HG02973 (cell line): ENCODE data around the gene ATP8B3.
"Not testable (repeated sequence)": the region's sequence is repeated elsewhere in the genome, so short reads cannot be mapped to it uniquely, and the experiment has no call there.

Experiments
- ATAC-seq: cut with Tn5 transposase; IDR thresholded peaks from one replicate; pipeline ENCODE4 v1.9.1; 2021; ENCODE audit warnings: moderate library complexity; ENCODE audit not compliant: unreplicated experiment

The ATP8B3 gene

DNA sequence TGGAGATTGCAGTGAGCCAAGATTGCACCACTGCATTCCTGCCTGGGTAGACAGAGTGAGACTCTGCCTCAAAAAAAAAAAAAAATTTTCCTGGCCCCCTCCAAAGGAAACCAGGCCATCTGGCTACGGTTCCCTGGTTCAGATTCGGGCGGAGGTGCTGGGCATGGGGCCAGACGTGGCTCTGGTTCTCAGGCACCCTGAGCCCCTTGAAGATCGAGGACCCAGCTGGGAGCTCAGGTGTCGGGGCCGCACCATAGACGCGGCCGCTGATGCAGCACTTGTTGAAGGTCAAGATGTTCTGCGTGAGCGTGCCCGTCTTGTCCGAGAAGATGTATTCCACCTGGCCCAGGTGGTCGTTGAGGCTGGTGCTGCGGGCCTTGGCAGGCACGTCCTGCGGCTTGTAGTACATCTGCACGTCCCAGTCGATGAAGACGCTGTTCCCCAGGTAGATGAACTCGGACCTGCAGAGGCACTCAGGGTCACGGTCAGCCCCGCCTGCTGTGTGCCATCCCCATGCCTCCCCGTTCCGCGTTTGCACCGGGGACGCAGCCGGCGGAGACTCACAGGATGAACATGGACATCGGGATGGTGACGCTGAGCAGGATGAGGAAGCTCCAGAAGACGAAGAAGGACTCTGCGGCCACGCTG lies 12.3 kb downstream of the ATP8B3 start:
- no peak for ATAC-seq

DNA sequence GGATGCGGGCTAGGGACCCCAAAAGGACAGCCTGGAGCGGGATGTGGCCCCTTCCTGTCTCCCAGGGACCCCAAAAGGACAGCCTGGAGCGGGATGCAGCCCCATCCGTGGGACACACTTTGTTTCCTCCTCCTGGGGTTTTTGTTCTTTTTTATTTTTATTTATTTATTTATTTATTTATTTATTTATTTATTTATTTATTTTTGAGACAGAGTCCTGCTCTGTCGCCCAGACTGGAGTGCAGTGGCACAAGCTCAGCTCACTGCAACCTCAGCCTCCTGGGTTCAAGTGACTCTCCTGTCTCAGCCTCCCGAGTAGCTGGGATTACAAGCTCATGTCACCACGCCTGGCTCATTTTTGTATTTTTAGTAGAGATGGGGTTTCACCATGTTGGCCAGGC lies 14.8 kb downstream of the ATP8B3 start:
- ATAC-seq: not testable (repeated sequence)

DNA sequence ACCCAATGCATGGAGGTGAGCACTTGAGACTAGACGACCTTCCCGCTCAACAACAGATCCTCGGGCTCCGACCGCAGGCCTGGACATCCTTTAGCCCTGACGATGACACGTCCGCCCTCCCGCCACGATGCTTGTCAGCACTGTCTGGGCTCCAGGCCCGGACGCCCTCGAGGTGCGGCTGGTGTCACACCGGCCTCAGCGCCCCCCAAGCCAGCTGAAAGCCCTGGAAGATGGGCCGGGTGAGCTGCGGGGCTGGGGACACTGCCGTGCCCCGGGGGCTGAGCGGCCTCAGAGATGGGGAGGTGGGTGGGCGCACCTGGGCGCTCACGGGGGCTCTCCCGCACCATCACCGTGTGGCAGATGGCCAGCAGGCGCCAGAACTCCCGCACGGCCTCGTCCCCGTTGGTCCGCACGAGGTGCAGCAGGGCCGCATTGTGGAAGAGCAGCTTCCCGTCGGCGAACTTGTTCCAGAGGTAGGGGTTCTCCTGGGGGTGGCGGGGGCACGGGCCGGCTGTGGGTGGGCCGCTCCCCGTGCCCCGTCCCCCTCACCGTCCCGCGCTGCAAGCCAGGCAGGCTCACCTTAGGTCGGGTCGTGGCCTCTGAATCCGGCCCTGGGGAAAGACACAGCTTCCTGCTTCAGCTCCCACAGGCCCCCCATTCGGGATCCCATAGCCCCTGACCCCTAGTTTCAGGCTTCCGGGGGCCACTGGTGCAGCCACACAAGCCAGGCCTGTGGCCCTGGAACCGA lies 15.5 kb downstream of the ATP8B3 start:
- ATAC-seq: no peak

DNA sequence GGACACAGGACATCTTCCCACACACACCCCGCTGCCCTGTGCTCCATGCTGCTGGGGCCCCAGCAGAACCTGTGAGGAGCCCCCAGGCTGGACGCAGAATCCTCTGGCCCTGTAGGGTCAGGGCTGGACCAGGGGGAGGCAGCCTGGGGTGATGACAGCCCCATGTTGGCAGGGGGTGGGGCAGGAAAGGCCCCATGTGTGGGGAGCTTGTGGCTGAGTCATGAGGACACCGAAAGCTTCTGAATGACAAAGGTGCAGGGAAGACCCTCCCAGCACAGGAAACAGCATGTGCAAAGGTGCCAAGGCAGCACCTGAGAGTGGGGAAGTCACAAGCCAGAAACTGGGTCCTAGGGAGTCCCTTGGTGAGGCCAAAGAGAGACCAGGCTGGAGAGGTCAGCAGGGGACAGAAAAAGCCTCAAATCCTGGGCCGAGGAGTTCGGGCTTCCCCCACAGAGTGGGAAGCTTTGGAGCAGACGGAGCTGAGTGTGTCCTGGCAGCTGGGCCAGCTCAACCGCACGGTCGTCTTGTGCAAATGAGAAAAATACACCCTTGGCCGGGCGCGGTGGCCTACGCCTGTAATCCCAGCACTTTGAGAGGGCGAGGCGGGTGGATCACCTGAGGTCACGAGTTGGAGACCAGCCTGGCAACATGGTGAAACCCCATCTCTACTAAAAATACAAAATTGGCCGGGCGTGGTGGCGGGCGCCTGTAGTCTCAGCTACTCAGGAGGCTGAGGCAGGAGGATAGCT lies 17.5 kb downstream of the ATP8B3 start:
- no peak for ATAC-seq

DNA sequence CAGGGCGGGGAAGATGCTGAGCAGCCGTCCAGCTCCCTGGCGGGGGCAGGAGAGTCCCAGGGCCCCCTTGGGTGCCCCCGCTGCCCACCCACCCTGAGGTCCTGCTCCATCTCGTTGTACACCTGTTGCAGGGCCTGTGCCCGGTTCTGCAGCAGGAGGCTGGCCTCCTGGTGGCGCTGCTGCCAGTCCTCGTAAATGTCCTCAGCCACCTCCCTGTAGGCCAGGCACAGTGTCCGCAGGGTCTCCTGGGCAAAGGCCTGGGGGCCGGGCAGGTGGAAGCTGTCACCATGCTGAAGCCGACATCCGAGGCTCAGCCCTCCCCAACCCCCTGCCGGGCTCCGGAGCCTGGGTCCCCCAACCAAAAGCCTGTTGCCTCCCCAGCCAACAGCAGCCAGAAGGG lies 20.2 kb downstream of the ATP8B3 start:
- ATAC-seq: no peak

DNA sequence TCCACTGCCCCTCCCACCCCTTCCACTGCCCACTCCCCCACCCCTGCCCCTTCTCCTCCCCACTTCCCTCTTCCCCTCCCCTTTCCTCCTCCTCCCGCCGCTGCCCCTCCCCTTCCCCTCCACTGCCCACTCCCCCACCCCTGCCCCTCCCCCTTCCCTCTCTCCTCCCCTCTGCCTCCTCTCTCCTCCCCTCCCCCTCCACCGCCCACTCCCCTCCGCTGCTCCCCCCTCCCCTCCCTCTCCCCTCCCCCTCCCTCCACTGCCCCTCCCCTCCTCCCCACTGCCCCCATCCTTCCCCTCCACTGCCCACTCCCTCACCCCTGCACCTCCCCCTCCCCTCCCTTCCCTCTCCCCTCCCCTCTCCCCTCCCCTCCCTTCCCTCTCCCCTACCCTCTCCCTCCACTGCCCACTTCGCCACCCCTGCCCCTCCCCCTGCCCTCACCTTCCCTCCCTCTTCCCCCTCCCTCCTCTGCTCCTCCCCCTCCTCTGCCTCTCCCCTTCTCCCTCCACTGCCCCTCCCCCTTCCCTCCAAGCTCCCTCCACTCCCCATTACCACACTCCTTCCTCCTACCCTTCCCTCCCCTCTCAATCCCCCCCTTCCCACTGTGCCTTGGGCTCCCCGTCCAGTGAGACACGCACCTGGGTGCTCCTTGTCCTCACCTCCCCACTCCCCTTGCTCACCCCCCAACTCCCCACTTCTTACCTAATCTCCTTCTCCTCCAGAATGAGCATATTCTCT lies 21.9 kb downstream of the ATP8B3 start:
- ATAC-seq: no peak

DNA sequence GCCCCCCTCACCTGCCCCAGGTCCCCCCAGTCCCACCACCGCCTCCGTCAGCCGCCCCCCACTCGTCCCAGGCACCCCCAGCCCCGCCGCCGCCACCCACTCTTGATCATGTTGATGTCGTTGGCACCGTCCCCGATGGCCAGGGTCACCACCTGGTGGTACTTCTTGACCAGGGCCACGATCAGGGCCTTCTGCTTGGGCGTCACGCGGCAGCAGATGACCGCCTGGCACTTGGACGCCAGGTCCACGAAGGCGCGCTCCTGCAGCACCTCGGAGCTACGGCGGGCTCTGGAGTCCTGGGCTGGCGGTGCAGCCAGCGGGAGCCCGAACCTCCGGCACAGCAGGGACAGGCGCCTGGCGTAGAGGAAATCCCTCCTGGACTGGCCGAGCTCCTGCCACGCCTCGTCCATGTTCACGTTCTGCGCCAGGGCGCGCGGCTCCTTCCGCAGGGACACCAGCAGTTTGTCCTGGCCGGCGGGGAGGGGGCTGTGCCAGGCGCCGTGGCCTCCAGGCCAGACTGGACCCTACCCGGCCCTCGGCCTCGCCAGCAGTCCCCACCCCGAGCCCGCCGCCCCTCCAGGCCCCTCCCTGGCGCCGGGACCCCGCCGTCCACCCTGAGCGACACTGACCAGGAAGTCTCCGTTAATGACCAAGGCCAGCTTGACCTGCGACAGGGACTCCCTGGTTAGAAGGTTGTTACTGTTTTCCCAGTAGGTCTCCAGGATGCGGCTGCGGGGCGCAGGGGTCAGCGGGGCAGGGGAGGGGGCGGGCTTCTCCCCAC lies 22.6 kb downstream of the ATP8B3 start:
- ATAC-seq: no peak

DNA sequence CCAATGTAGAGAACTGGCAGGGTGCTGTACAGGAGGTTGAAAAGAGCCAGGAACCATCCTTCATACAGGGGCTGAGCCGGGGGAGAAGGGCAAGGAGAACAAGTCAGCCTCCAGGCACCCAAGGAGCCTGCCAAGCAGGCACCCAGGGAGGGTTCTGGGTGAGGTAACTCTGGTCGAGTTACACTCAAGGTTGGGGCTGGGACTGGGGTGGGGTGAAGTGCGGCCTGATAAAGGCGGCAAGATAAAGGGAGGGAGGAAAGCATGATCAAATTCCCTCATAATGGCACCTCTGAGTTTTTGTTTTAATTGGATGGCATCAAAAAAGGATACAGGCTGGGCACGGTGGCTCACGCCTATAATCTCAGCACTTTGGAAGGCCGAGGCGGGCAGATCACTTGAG lies 25.0 kb downstream of the ATP8B3 start:
- ATAC-seq: no peak

DNA sequence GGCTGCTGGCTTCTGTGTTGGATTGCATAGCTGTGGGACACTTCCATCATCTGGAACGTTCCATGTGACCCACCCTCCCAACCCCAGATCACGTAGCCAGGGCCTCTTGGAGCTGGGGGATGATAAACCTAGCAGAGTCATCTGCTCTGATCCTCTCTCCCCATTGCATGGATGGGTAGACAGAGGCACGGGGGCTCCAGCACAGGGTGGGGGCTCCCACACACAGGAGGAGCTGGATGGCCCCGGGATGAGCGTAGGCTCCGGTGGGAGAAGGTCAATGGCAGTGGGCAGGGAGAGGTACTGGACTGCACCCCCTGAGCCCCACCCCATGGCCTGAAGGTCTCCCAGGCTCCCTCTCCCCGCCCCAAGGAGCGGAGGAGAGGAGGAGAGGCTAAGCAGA lies 25.4 kb downstream of the ATP8B3 start:
- ATAC-seq: no peak

DNA sequence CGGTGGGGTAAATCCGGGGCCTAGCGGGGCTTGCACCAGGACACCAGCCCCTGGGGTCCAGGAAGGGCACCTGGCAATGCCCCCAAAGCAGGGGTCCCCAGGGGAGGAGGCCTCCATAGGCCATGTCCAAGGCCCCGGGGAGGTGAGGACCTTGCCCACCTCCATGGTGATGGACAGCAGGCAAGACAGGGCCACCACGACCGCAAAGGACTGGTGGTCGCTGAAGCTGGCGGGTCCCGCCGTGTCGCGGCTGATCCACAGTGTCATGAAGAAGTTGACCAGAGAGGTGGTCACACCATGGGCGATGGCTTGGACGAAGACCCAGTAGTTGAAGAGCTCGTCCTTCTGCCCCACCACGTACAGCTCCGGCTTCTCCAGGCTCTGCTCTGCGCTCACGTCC lies 26.8 kb downstream of the ATP8B3 start:
- ATAC-seq: no peak

DNA sequence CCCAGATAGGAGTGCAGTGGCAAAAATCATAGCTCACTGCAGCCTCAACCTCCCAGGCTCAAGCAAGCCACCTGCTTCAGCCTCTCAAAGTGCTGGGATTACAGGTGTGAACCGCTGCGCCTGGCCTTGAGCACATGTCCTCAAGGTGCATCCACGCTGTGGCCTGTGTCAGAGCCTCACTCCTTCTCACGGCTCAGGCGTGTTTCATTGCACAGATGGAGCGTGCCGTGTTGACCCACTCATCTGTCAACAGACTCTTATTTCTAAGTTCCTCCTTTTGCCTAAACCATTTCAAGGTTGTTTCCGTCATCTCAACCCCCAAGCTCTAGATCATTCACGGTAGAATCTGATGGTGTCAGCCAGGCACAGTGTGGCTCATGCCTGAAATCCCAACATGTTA lies 28.2 kb downstream of the ATP8B3 start:
- no peak for ATAC-seq

DNA sequence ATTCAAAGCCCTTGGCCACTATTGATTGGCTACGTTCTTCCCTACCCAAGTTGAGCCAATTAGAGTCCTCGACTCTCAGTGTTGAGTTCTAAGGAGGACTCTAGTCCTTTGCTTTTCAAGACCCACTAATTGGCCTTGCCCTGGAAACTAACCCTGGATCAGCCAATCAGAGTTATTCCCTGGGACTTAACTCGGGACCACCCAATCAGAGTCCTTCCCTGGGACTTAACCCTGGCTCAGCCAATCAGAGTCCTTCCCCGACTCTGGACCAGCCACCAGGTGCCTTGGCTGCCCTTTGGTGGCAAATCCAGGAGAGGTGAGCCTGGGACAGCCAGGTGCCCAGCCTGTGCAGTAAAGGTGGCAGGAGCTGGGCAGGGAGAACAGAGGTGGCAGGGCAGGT lies 28.7 kb downstream of the ATP8B3 start:
- no peak for ATAC-seq

DNA sequence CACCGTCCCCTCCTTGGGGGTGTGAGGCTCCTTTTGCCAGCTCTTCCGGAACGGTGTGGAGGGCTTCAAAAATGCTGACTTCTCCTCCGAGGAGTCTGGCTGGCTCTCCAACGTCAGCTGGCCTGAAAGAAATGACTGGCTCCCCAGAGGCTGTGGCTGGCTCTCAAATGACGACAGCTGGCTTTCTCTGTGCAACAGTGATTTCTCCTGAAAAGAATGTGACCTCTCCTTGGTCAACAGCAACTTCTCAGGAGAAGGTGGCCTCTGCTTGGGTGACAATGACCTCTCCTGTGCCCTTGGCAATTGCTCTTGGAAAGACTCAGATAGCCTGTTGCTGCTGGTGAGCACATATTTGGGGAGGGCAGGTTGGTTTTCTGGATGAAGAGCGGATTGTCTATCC lies 29.6 kb downstream of the ATP8B3 start:
- ATAC-seq: no peak

DNA sequence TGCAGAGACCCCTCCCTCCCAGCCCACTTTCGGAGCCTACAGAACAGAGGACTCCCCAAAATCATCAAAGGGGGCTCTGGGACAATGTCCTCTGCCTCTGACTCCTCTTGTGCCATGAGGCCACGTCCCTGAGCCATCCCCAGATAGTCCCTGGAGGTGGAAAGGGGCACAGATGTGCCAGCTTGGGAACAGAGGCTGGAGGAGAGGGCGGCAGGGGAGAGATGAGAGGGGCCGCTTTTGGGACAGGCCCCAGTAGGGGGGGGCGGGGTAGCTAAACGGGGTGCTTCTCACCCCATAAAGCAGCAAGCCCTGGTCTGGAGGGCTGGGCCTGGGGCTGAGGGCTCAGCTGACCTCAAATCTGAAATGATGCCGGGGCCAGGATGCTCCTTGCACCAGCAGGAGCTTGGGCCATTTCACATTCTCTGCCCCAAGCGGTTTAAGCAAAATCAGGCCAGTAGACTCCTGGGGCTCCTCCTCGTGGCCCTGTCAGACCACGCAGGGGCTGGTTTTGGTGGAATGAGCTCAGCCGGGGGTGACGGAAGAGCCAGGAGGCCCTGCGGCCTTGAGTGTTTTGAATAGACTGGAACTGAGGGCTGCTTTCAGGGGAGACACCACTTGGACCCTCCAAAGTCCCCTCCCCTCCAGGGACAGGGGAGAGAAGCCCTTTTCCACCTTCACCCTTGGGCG lies 31.7 kb downstream of the ATP8B3 start:
- no peak for ATAC-seq

DNA sequence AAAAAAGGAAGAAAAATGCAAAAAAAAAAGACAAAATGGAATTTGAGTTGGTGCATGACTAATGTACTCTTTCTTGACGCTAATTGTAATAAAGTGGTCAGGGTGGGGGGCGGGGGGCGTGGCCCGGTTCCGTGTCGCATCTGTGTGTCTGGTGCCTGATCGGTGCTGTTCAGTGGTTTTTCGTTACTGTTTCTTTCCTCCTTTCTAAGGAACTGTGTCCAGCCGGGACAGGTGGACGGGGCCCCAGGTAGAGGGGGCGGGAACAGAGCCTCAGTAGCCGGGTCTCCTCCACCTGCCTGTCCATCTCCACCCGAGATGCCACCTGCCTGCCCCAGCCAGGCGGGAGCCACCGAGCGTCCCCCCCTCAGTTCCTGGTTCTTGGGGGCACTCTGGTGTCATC lies 32.5 kb downstream of the ATP8B3 start:
- ATAC-seq: no peak

DNA sequence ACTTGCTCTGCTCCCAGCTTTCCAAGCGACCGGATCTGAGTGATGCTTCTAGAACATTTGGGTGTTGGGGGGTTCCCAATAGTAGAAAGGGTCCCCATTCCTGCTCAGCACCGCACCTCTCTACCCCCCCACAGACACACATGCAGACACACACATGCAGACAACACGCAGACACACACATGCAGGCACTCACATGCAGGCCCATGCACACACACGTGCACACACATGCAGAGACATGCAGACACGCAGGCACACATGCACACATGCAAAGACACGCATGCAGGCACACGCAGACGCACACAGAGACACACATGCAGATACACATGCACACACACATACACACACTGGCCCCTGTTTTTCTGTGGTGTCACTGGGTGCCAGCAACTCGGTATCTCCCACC lies 34.9 kb downstream of the ATP8B3 start:
- ATAC-seq: no peak

DNA sequence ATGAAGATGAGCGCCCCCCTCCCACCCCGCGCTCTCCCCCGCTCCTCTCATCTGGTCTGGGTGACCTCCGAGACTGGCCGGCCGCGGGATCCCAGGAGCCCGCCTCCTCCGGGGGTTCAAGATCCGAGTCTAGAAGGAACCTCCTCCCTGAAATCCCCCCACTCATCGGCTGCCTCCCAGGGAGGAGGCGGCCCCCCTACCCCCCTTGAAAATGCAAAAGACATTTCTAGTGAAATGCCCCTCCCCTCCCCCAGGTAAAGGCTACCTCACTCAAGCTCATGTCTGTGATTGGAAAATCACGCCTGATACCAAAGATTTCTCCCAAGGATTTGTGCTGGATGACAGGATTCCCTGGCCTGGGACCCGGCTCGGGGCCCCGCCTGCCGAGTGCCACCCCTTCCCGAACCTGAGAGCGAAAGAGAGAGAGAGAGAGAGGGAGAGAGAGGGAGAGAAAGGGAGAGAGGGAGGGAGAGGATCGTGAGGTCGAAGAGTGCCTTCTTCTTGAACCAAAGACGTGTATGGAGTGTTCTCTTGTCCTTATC lies 35.4 kb downstream of the ATP8B3 start:
- ATAC-seq: no peak

DNA sequence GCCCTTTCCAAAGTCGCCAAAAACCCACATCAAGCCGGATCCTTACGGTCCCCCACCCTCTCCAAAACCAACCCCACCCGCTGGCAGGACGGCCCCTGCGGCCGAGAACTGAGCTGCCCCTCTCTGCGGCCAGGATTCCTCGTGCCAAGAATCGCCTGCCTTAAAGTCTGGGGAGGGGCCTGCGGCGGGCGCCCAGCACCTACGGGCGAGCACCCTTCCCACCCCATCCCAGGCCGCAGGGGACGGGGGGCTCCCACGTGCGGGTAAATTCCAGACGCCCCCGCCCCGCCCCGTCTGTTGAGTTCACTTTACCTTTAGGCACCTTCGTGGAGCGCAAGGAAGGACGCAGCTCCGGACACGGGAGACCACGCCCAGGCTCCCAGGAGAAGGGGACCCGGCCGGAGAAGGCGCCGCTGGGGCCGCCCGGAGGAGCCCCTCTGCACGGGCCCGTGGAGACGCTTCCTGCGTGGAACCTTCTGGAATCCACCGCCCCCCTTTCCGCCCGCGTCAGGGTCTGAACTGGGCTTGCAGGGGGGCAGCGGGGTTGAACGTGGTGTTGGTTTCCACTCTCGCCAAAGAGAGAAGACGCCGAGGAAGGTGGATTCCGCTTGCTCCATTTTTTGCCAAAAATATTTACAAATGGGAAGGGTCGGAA lies 36.0 kb downstream of the ATP8B3 start:
- no peak for ATAC-seq
